ENCODE measurements around the gene GIPC3. TPM values are rescaled to one million over a fixed set of nuclear protein-coding genes. Genes with fewer than 3 reads are reported as not detected.

GIPC3 gene
- total and polyA plus RNA-seq, 2 experiments from 2014 or later, result 0.48 to 0.59 TPM

- H3K27me3 ChIP-seq (ENCODE audit: insufficient read depth), result peaks cover 9% of the 10 kb centered on the region
- no peak overlapping the region for H3K4me3 Mint-ChIP-seq
Observed at GRCh38 chr19:3601021-3601420, 15.7 kb downstream of the GIPC3 start.

More at GRCh38 chr19:3601021-3601420, 15.7 kb downstream of the GIPC3 start:
- Mint-ChIP-seq H3K4me1 (no peaks in the 10 kb centered on the region), H3K27me3 (ENCODE audit: insufficient read depth, low read depth, poor library complexity) (peaks cover 10% of the 10 kb centered on the region), H3K36me3 (ENCODE audit: low read depth) (no peaks in the 10 kb centered on the region), H3K27ac (no peak overlapping the region), H3K9me3 (no peaks in the 10 kb centered on the region; the same call in 2 of the 3 replicates)
- Histone ChIP-seq H3F3A (replicated peaks; ENCODE audit: low read depth) (no peaks in the 10 kb centered on the region), H3K36me3 (ENCODE audit: insufficient read depth) (no peaks in the 10 kb centered on the region), H3K79me2 (replicated peaks; ENCODE audit: insufficient read depth) (no peaks in the 10 kb centered on the region), H3K4me2 (no peak overlapping the region), H3K4me1 (ENCODE audit: insufficient read depth) (peaks cover 2% of the 10 kb centered on the region; the same call in 1 of the 2 replicates), H3K9me2 (ENCODE audit: insufficient read depth) (no peaks in the 10 kb centered on the region), H2AFZ (no peak overlapping the region), H3K4me3 (no peak overlapping the region), H4K20me1 (replicated peaks; ENCODE audit: insufficient read depth) (no peaks in the 10 kb centered on the region), H3K27ac (ENCODE audit: low read depth) (no peak overlapping the region)
- ATAC-seq (no peak), DNase-seq (ENCODE audit: low spot score) (no peak)
- no peak for TF ChIP-seq REST (IDR thresholded peaks at IDR 0.05; ENCODE audit: unreplicated experiment)
- TF ChIP-seq CREB1 (CRISPR knock-in tag; IDR thresholded peaks at IDR 0.05; ENCODE audit: low read depth), result no peak
- TF ChIP-seq CTCF (conservative IDR thresholded peaks at IDR 0.05; ENCODE audit: low read depth in 2 of 2), result no peak
- no peak for TF ChIP-seq NANOG (IDR thresholded peaks at IDR 0.05; ENCODE audit: borderline replicate concordance)
- TF ChIP-seq STAT1 (IDR thresholded peaks at IDR 0.05; ENCODE audit: unreplicated experiment), result no peak
- no peak for TF ChIP-seq ZNF114 (CRISPR knock-in tag; IDR thresholded peaks at IDR 0.05)
- TF ChIP-seq ZNF462 (CRISPR knock-in tag; IDR thresholded peaks at IDR 0.05), result no peak
- no peak for TF ChIP-seq EZH2 (IDR thresholded peaks at IDR 0.05; ENCODE audit: low read depth, unreplicated experiment)
- TF ChIP-seq EZH2phosphoT487 (IDR thresholded peaks at IDR 0.05; ENCODE audit: unreplicated experiment), result no peak
- TF ChIP-seq JUNB (IDR thresholded peaks at IDR 0.05; ENCODE audit: unreplicated experiment), result no peak
- TF ChIP-seq ETS1 (IDR thresholded peaks at IDR 0.05), result no peak
- TF ChIP-seq POLR2AphosphoS5 (IDR thresholded peaks at IDR 0.05; ENCODE audit: low read depth), result no peak
- no peak for TF ChIP-seq ZNF331 (CRISPR knock-in tag; IDR thresholded peaks at IDR 0.05; ENCODE audit: low read depth)
